Measurements from ENCODE around the gene NBPF3. TPM values are rescaled to one million over a fixed set of nuclear protein-coding genes. Genes with fewer than 3 reads are reported as not detected.

Gene NBPF3
- total RNA-seq, 1 donor = 24.6 TPM

GRCh38 chr1:21530368-21531016 is 90.6 kb downstream of the NBPF3 start:
- no peak for TF ChIP-seq CTCF (IDR thresholded peaks at IDR 0.05; ENCODE audit: extremely low read depth, low read depth, low read length)
- H4K20me1 ChIP-seq (ENCODE audit: insufficient read depth, low read length) = peaks cover 5% of the 10 kb centered on the region
- no peak for DNase-seq (ENCODE audit: insufficient read length, low spot score, missing footprints)

GRCh38 chr1:21531241-21531640 is 91.3 kb downstream of the NBPF3 start:
- Histone ChIP-seq H3K27ac (ENCODE audit: low read depth, low read length) (no peak overlapping the region), H3K4me3 (ENCODE audit: insufficient read depth, low read length) (no peak overlapping the region), H3K79me2 (ENCODE audit: insufficient read depth, low read length) (no peaks in the 10 kb centered on the region), H2AFZ (ENCODE audit: low read length) (no peak overlapping the region), H3K4me2 (ENCODE audit: insufficient read depth, low read length) (no peak overlapping the region), H3K36me3 (ENCODE audit: insufficient read depth, low read length) (no peaks in the 10 kb centered on the region), H3K9me3 (ENCODE audit: low read depth, low read length) (no peaks in the 10 kb centered on the region), H3K27me3 (ENCODE audit: insufficient read depth, low read length) (peaks cover 12% of the 10 kb centered on the region), H3K4me1 (ENCODE audit: insufficient read depth, low read length) (no peaks in the 10 kb centered on the region), H4K20me1 (ENCODE audit: insufficient read depth, low read length) (peaks cover 5% of the 10 kb centered on the region)
- no peak for DNase-seq (ENCODE audit: insufficient read length, low spot score, missing footprints)
- no peak for TF ChIP-seq CTCF (IDR thresholded peaks at IDR 0.05; ENCODE audit: extremely low read depth, low read depth, low read length)

More at GRCh38 chr1:21530368-21531016, 90.6 kb downstream of the NBPF3 start:
- Histone ChIP-seq H3K4me3 (ENCODE audit: insufficient read depth, low read length) (no peak overlapping the region), H3K9me3 (ENCODE audit: low read depth, low read length) (no peaks in the 10 kb centered on the region), H2AFZ (ENCODE audit: low read length) (no peak overlapping the region), H3K27ac (ENCODE audit: low read depth, low read length) (no peak overlapping the region), H3K4me2 (ENCODE audit: insufficient read depth, low read length) (no peak overlapping the region), H3K79me2 (ENCODE audit: insufficient read depth, low read length) (no peaks in the 10 kb centered on the region), H3K27me3 (ENCODE audit: insufficient read depth, low read length) (peaks cover 8% of the 10 kb centered on the region), H3K4me1 (ENCODE audit: insufficient read depth, low read length) (no peaks in the 10 kb centered on the region), H3K36me3 (ENCODE audit: insufficient read depth, low read length) (no peaks in the 10 kb centered on the region)

GRCh38 chr1:21532496-21532895 is 92.6 kb downstream of the NBPF3 start:
- no peaks in the 10 kb centered on the region for H3K36me3 ChIP-seq (ENCODE audit: insufficient read depth, low read length)
- no peaks in the 10 kb centered on the region for H3K4me1 ChIP-seq (ENCODE audit: insufficient read depth, low read length)
- no peak overlapping the region for H2AFZ ChIP-seq (ENCODE audit: low read length)
- no peak for DNase-seq (ENCODE audit: insufficient read length, low spot score, missing footprints)
- H3K4me2 ChIP-seq (ENCODE audit: insufficient read depth, low read length) = no peak overlapping the region
- H3K27me3 ChIP-seq (ENCODE audit: insufficient read depth, low read length) = peaks cover 12% of the 10 kb centered on the region
- H4K20me1 ChIP-seq (ENCODE audit: insufficient read depth, low read length) = peaks cover 5% of the 10 kb centered on the region
- H3K79me2 ChIP-seq (ENCODE audit: insufficient read depth, low read length) = no peaks in the 10 kb centered on the region
- no peak overlapping the region for H3K27ac ChIP-seq (ENCODE audit: low read depth, low read length)
- no peaks in the 10 kb centered on the region for H3K9me3 ChIP-seq (ENCODE audit: low read depth, low read length)
- TF ChIP-seq CTCF (IDR thresholded peaks at IDR 0.05; ENCODE audit: extremely low read depth, low read depth, low read length) = no peak
- H3K4me3 ChIP-seq (ENCODE audit: insufficient read depth, low read length) = no peak overlapping the region

- peaks cover 5% of the 10 kb centered on the region for H4K20me1 ChIP-seq (ENCODE audit: insufficient read depth, low read length)
- H3K79me2 ChIP-seq (ENCODE audit: insufficient read depth, low read length) = no peaks in the 10 kb centered on the region
- no peak overlapping the region for H3K4me3 ChIP-seq (ENCODE audit: insufficient read depth, low read length)
- H2AFZ ChIP-seq (ENCODE audit: low read length) = no peak overlapping the region
- H3K27me3 ChIP-seq (ENCODE audit: insufficient read depth, low read length) = peaks cover 16% of the 10 kb centered on the region
- TF ChIP-seq CTCF (IDR thresholded peaks at IDR 0.05; ENCODE audit: extremely low read depth, low read depth, low read length) = no peak
- H3K27ac ChIP-seq (ENCODE audit: low read depth, low read length) = no peak overlapping the region
- no peaks in the 10 kb centered on the region for H3K36me3 ChIP-seq (ENCODE audit: insufficient read depth, low read length)
- DNase-seq (ENCODE audit: insufficient read length, low spot score, missing footprints) = no peak
- no peak overlapping the region for H3K4me2 ChIP-seq (ENCODE audit: insufficient read depth, low read length)
- no peaks in the 10 kb centered on the region for H3K9me3 ChIP-seq (ENCODE audit: low read depth, low read length)
- no peaks in the 10 kb centered on the region for H3K4me1 ChIP-seq (ENCODE audit: insufficient read depth, low read length)
Observed at GRCh38 chr1:21532992-21533534, 93.1 kb downstream of the NBPF3 start.

Measured in osteoblast (primary cell).